NCI-H2196 treated with DMSO at 0.1 percent for 48 hours (cell line): ENCODE results near the gene EBI3.
"Not testable (repeated sequence)": the region's sequence is repeated elsewhere in the genome, so short reads cannot be mapped to it uniquely, and the experiment has no call there.

ENCODE experiments used
- DNase-seq: peaks from one replicate; lab custom pipeline; 2025; ENCODE audit not compliant: unreplicated experiment; lab: John Stamatoyannopoulos, UW

Gene EBI3

DNA sequence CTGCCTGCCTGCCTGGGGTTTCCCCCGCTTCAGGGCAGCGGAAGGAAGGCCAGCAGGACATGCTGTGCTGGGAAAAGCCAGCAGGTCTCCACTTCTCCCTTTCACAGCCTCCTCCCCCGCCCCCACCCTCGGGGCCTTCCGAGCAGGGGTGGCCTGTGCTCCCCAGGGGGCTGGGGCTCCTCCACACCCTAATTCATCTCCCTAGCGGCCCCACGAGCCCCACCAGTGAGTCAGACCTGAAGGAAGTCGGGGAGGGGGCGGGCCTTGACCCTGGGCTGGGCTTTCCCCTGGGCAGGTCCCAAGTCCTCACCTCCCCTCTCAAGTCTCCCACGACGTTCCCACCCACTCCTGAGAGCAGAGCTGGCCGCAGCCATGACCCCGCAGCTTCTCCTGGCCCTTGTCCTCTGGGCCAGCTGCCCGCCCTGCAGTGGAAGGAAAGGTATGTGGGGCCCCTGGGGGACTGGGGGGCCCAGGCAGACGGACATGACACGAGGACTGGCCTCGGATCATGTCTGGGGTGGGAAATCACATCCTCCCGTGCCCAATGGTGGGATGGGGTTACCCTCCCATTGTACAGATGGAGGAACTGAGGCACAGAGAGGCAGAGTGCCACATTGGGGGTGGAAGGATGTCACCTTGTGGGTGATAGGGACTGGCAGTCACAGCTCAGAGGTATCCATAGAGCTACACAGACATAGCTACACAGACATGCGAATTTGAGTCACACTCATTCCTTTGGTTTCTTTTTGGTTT lies at the start of gene EBI3:
Gene EBI3, plus strand, starts transcription at position 345 of the 753 bp plus-strand sequence. Its CDS starts 28 bp downstream, at position 373.
- DNase-seq: no peak

DNA sequence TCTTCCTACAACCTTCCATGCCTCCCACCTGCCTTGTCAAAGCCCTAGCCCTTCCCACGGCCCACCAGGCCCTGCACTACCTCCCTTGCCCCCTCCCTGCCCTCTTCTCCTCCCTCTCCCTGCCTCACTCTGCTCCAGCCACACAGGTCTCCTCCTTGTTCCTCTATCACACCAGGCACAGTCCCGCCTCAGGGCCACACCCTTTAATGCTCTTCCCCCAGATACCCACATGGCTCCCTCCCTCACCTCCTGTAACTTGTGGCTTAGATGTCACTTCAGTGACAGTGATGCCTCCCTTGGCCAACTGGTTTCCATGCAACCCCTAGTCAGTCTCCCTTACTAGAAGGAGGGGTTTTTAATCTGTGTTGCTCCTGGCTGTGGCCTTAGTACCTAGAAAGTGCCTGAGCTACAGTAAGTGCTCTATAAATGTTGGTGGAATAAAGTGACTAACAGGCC lies 48.2 kb upstream of the EBI3 start:
- no peak for DNase-seq

DNA sequence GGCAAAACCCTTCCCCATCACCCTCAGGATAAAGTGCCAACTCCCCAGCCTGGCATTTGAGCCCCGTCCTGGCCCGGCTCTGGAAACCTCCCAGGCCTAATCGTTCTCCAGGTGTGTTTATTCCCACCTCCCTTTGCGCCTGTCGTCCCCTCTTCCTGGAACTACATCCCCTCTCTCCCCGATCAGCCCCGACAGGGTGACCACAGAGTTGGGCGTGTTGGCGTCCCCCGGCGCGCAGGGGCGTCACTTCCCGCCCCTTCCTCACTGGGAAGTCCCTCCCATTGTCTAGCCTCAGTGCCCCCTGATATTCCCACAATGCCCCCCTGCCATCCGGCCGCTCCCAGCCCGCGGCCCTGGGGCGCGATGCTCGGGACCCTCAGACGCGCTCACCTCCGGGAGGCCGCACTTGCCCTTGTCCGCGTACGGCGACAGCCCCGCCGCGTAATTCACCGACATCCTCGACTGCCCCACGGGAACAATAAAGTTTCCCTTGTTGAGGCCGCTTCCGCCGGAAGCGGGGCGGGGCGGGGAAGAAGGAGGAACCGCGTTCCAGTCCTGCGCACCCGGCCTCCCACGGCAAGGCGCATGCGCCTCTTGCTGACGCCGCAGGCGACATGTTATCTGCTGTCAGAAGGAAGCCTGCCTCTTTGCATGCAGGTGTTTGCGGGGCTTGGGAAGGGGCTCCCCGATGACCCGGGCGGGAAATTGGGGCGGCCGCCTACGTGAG lies 47.1 kb upstream of the EBI3 start, which contains the start of the genes ANKRD24 and SIRT6:
Gene ANKRD24, plus strand, starts transcription at position 606 of the 727 bp plus-strand sequence. CDS start 3,737 bp downstream, outside the sequence.
Gene SIRT6, minus strand, starts transcription at position 480 of the 727 bp plus-strand sequence. Its CDS starts 24 bp downstream, at position 456.
- DNase-seq: peak; percentile 91

GRCh38 chr19:4183967-4184717 lies 45.2 kb upstream of the EBI3 start:
- peak; percentile 81 for DNase-seq

DNA sequence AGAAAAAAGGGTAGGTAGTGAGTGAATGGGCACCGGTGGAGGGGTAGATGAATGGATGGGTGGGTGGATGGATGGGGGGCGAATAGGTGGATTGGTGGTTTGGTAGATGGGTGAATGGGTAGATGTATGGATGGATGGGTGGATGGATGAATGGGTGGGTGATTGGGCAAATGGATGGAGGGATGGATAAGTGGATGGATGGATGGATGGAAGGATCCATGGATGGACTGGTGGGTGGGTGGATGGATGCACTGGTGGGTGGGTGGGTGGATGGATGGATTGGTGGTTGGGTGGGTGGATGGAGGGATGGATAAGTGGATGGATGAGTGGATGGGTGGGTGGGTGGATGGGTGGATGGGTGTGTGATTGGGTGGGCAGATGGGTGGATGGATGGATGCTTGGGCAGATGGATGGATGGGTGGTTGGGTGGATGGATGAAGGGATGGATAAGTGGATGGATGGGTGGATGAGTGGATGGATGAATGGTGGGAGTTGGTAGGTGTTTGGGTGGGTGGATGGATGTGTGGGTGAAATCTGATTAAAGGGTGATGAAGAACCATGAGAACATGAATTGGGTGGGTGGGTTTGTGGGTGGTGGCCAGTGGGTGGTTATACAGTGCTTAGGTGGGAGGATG lies 44.5 kb upstream of the EBI3 start:
- DNase-seq: no peak

DNA sequence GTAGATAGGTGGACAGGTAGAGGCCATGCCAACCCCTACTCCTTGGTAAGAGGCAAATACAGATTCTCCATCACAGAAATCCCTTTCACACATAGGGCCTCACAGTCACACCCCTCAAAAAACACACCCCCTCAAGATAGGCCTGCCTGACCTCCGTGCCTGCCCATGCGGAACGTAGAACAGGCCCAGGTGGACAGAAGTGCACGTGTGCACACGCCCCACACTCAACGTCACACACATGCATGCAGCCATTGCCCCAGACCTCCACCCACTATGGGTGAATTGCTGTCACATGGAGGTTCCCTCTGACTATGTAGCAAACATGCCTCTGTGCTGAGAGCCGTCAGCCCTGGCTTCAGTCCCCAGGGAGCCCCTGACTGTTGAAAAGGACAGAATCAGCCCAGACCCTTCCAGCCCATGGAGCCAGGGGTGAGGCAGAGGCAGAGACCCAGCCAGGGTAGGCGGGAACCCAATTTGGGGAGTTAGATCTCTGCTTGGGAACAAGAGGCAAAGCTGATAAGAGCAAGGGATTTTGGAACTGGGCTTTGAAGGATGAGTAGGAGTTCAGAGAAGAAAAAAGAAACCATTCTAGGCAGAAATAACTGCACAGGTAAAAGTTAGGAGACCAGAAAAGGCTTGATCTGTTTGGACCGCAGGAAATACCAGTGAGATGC lies 43.8 kb upstream of the EBI3 start:
- DNase-seq: no peak

- peak; percentile 54 for DNase-seq
Observed at GRCh38 chr19:4186087-4186993, 43.0 kb upstream of the EBI3 start.

DNA sequence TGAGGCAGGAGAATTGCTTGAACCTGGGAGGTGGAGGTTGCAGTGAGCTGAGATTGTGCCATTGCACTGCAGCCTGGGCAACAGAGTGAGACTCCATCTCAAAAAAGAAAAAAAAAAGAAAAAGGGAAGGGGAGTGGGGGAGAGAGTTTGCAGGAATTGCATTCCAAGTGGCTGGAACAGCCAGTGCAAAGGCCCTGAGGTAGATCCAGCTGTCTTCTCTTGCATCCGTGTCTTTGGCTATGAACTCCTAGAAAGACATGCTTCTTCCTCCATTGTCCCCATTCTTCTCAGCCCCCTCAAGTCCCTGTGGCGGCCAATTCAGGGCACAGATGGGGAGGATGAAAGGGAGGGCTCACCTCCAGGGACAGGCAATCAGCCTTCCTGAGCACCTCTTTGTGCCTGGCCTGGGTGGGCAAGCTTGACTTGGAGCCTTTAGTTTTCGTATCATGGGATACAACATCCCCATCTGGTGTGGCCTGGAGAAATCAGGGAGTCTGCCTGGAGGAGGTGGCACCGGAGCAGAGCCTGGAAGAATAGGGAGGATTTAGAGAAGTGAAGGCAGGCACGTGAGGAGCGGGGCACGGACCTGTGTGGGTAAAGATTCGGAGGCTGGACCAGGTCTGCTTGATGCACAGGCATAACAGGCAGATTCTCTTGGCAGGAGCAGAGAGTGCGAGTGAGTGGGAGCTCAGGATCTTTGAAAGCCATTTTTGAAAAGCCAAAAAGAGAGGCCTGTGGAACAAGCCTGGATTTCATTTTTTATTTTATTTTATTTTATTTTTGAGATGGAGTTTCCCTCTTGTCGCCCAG lies 41.8 kb upstream of the EBI3 start:
- DNase-seq: no peak

GRCh38 chr19:4189641-4190040 lies 39.7 kb upstream of the EBI3 start:
- DNase-seq: no peak

DNA sequence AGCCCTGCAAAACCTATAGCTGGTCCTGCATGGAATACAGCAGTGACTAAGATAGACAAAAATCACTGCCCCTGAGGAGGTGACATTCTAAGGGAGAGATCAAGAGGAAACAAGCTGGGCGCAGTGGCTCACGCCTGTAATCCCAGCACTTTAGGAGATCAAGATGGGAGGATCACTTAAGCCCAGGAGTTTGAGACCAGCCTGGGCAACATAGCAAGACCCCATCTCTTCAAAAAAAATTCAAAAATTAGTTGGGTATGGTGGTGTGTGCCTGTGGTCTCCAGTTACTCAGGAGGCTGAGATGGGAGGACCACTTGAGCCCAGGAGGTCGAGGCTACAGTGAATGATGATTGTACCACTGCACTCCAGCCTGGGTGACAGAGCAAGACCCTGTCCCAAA lies 36.8 kb upstream of the EBI3 start:
- not testable (repeated sequence) for DNase-seq

DNA sequence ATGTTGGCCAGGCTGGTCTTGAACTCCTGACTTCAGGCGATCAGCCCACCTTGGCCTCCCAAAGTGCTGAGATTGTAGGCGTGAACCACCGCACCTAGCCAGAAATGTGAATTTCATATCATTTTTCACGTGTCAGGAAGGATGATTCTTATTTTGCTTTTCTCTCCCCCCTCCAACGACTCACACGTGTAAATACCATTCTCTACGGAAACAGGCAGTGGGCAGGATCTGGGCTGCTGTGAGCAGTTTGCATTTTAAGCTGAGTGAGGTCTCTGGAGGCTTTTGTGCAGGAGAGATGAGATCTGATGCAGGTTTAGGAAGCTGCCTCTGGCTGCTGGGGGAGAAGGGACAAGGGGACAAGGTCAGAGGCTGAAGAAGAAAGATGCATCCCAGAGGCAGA lies 35.0 kb upstream of the EBI3 start:
- no peak for DNase-seq

- no peak for DNase-seq
Observed at GRCh38 chr19:4196009-4196408, 33.3 kb upstream of the EBI3 start.

- no peak for DNase-seq
Observed at GRCh38 chr19:4196587-4197148, 32.7 kb upstream of the EBI3 start.

GRCh38 chr19:4197228-4197624 lies 32.1 kb upstream of the EBI3 start:
- no peak for DNase-seq

- DNase-seq: peak; percentile 32
Observed at GRCh38 chr19:4197625-4198466, 31.5 kb upstream of the EBI3 start.

DNA sequence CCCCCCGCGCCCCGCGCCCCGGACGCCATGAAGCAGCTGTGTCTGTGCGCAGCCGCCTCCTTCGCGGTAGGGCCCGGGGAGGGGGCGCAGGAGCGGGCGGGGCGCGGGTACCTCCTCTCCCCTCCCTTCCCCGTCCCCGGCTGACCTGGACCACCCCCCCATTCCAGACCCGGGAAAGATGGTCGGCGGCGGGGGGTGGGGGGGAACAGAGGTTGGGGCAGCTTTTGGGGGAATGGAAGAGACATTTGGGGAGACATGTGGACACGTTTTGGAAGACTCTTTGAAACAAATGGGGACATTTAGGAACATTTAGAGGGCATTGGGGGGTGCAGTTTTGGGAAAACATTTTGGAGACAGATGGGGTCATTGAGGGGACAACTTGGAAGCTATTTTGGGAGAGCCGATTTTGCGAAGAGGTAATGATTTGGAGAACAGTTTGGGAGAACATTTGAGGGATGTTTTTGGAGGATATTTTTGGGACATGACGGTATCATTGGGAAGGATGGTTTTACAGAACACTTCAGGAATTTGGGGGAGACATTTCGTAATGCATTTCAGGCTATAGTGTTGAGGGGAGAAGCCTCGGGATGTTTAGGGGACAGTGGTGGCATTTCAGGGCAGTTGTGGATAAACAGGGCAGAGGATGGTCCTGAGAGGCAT lies 30.7 kb upstream of the EBI3 start:
- no peak for DNase-seq
